Pancreas (tissue), 10 donors: ENCODE data around the gene MRPL20. TPM values are rescaled to one million over a fixed set of nuclear protein-coding genes. Genes with fewer than 3 reads are reported as not detected.

Experiments used
- ATAC-seq, 4 donors: fragments of 200-7000 bp; cut with Tn5 transposase; one replicate each; pipeline versions ENCODE4 v1.8.0 to v1.9.1; 2020; ENCODE audit warnings: mild to moderate bottlenecking in 4 of 4, moderate library complexity in 4 of 4
- DNase-seq, 6 donors: peaks; one replicate each; pipeline ENCODE4 v3.0.0-alpha.2; 2020
- FAIRE-seq: peaks from 2 replicates; lab custom pipeline; 2012; peaks lifted over from hg19 to GRCh38; lab: Jason Lieb, UNC
- H3K27ac ChIP-seq, 4 donors: fragments of 200-600 bp; sonication (generic); 1 replicate in 3 of 4; 2 replicates in 1 of 4; pipeline versions ENCODE4 v1.5.0 to v1.8.0; 2020
- H3K27me3 ChIP-seq, 4 donors: fragments of 200-600 bp; one replicate each; pipeline ENCODE4 v1.8.0; 2021
- H3K36me3 ChIP-seq, 3 donors: fragments of 200-600 bp; sonication (generic) in 1 of 3; one replicate each; pipeline versions ENCODE4 v1.5.0 to v1.8.0; 2020 to 2021
- H3K4me1 ChIP-seq, 3 donors: fragments of 200-600 bp; one replicate each; pipeline ENCODE4 v1.8.0; 2021
- H3K4me3 ChIP-seq, 4 donors: fragments of 200-600 bp; sonication (generic) in 2 of 4; one replicate each; pipeline versions ENCODE4 v1.5.0 to v1.8.0; 2020 to 2021
- H3K9me3 ChIP-seq, 4 donors: fragments of 200-600 bp; one replicate each; pipeline ENCODE4 v1.8.0; 2021
- CTCF ChIP-seq, 4 donors: fragments of 200-600 bp; sonication (generic) in 3 of 4; IDR thresholded peaks; one replicate each; pipeline versions ENCODE4 v1.5.0 to v1.8.0; 2021; ENCODE audit warnings: antibody characterized with exemption in 4 of 4
- WGBS, 2 donors: extraction: QIAGEN DNeasy Blood & Tissue Kit; methylation state at CpG; one replicate each; pipeline ENCODE4 v1.1.7; 2013; 5-methylcytosine and 5-hydroxymethylcytosine counted together
- intact Hi-C, 3 donors: fragments of 100-400 bp; cut with DNase I; formaldehyde crosslinking; loops; one replicate each; pipeline versions ENCODE4 v1.11.1 to v1.14.2; 2022
- polyA plus RNA-seq, 2 donors: library from polyadenylated mRNA; stranded (reverse); fragments of 200-250 nt; gene quantifications; one replicate each; pipeline ENCODE4 v1.2.3, GENCODE V29; 2013
- total RNA-seq, 6 donors: library from RNA; stranded (reverse); fragmentation: NEBNext Ultra II Directional in 4 of 6; extraction: Animal tissue kit (Norgen Biotek cat#: 25700) in 4 of 6; gene quantifications; one replicate each; pipeline versions ENCODE4 v1.2.1 to v1.2.4, GENCODE V29; 2021 to 2023
- donor health status: healthy with polysubstance abuse.
- donor health status: DM: no; HTN: no; CAD: no; lungs with moderate emphysema.
- donor health status: DM: no; HTN: no; CAD: no.
- donor health status: control.
- donor health status: control.
- donor health status: Bipolar disorder and iron deficiency.
- donor health status: DM: yes; HTN: yes; CAD: no.
- donor health status: DM: no; HTN: no; CAD: no.
- donor health status: DM: no; HTN: no; CAD: no.
- donor health status: DM: yes; HTN: yes; CAD: no.

The MRPL20 gene
- total and polyA plus RNA-seq, 8 donors, result 42.1 to 121 (median 56.6) TPM

- H3K36me3 ChIP-seq, result no peaks in the 10 kb centered on the region
- no peak overlapping the region for H3K27ac ChIP-seq
- TF ChIP-seq CTCF (IDR thresholded peaks at IDR 0.05), result no peak
- H3K9me3 ChIP-seq, result no peaks in the 10 kb centered on the region
- FAIRE-seq (no peak), ATAC-seq (peak in 3 of 4 donors; percentile 39 to 46 (median 42)), DNase-seq (peak in 5 of 6 donors; percentile 25 to 55 (median 28))
- no peaks in the 10 kb centered on the region for H3K27me3 ChIP-seq
- H3K4me1 ChIP-seq, result no peaks in the 10 kb centered on the region
- no peak overlapping the region for H3K4me3 ChIP-seq
- intact Hi-C loops, result no loop called here
- 62 to 72% methylated on average over 20 of the region's 20 CpGs for WGBS, 2 donors
Observed at GRCh38 chr1:1360506-1361169, 46.5 kb downstream of the MRPL20 start.

- Histone ChIP-seq H3K27me3 (no peaks in the 10 kb centered on the region), H3K9me3 (no peaks in the 10 kb centered on the region), H3K4me3 (no peak overlapping the region), H3K27ac (no peak overlapping the region), H3K36me3 (no peaks in the 10 kb centered on the region), H3K4me1 (no peaks in the 10 kb centered on the region)
- FAIRE-seq, result no peak
- peak in 3 of 6 donors; percentile 29 to 61 (median 41) for DNase-seq
- no peak for TF ChIP-seq CTCF (IDR thresholded peaks at IDR 0.05)
- 59 to 72% methylated on average over 21 to 28 of the region's 28 CpGs for WGBS, 2 donors
- intact Hi-C loops, result no loop called here
- peak in 2 of 4 donors; percentile 12 to 27 for ATAC-seq
Observed at GRCh38 chr1:1359664-1360468, 47.2 kb downstream of the MRPL20 start.

DNA sequence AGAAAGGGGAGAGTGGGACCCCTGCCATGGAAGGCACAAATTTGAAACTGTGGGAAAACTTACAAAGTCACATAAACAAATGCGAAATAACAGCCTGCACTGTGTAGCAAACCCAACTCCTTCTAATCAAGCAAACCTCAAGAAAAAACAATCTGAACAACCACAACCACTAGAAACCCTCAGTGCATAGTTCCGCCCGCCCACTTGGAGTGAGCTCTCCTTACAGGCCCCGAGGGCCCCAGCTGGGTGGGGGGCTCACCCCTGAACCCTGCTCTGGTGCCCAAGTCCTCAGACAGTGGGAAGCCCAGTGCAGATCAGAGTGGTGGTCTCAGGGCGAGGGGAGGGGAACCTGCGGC, 47.8 kb downstream of the MRPL20 start:
- 62 to 71% methylated on average over 6 of the region's 6 CpGs for WGBS, 2 donors
- no peak for TF ChIP-seq CTCF (IDR thresholded peaks at IDR 0.05)
- DNase-seq, result no peak
- no peaks in the 10 kb centered on the region for H3K27me3 ChIP-seq
- ATAC-seq, result peak in 2 of 4 donors; percentile 20 to 36
- no peak for FAIRE-seq
- H3K9me3 ChIP-seq, result no peaks in the 10 kb centered on the region
- H3K36me3 ChIP-seq, result no peaks in the 10 kb centered on the region
- no peak overlapping the region for H3K27ac ChIP-seq
- H3K4me3 ChIP-seq, result no peak overlapping the region
- intact Hi-C loops, result no loop called here
- no peaks in the 10 kb centered on the region for H3K4me1 ChIP-seq

GRCh38 chr1:1358433-1359271, 48.4 kb downstream of the MRPL20 start, which contains the start of gene MXRA8:
MXRA8 (minus strand) TSS chr1:1358555; CDS start chr1:1358504, 51 bp downstream.
- DNase-seq, result peak in 3 of 6 donors; percentile 37 to 67 (median 58)
- intact Hi-C loops, result no loop called here
- peak within 1 kb of the TSS in 2 of 4 donors; percentile 13 to 19 for H3K4me3 ChIP-seq
- H3K9me3 ChIP-seq, result no peaks in the 10 kb centered on the region
- FAIRE-seq, result no peak
- no peaks in the 10 kb centered on the region for H3K27me3 ChIP-seq
- TF ChIP-seq CTCF (IDR thresholded peaks at IDR 0.05), result no peak
- peak within 1 kb of the TSS in 1 of 4 donors; percentile 1 for H3K27ac ChIP-seq
- no peaks in the 10 kb centered on the region for H3K36me3 ChIP-seq
- WGBS, 2 donors, result 31 to 33% methylated on average over 28 to 29 of the region's 29 CpGs
- no peaks in the 10 kb centered on the region for H3K4me1 ChIP-seq
- ATAC-seq, result peak; percentile 14 to 49 (median 32)
